Psoas muscle (tissue), 8 donors: ENCODE results near the gene CCDC91. TPM values are rescaled to one million over a fixed set of nuclear protein-coding genes. Genes with fewer than 3 reads are reported as not detected.

Experiments
- ATAC-seq, 4 donors: fragments of 200-7000 bp; cut with Tn5 transposase; one replicate each; pipeline ENCODE4 v1.9.1; 2020; ENCODE audit warnings: moderate library complexity in 3 of 4, mild to moderate bottlenecking in 2 of 4
- DNase-seq, 2 donors: peaks; one replicate each; pipeline ENCODE4 v3.0.0-alpha.2; 2020
- H3K27ac ChIP-seq: fragments of 200-600 bp; one replicate; pipeline ENCODE4 v1.8.0; 2022
- H3K27me3 ChIP-seq, 3 donors: fragments of 200-600 bp in 1 of 3; one replicate each; pipeline versions ENCODE4 v1.6.1 to v1.8.0; 2013 to 2022; ENCODE audit warnings: low read length in 2 of 3, mild to moderate bottlenecking in 2 of 3, moderate library complexity in 1 of 3; ENCODE audit not compliant: insufficient read depth in 3 of 3
- H3K36me3 ChIP-seq, 2 donors: fragments of 200-600 bp in 1 of 2; one replicate each; pipeline versions ENCODE4 v1.6.1 to v1.8.0; 2013 to 2022; ENCODE audit warnings: low read depth in 1 of 2, mild to moderate bottlenecking in 1 of 2, moderate library complexity in 1 of 2; ENCODE audit not compliant: insufficient read depth in 1 of 2
- H3K4me1 ChIP-seq: fragments of 200-600 bp; one replicate; pipeline ENCODE4 v1.8.0; 2022
- H3K4me3 ChIP-seq: fragments of 200-600 bp; one replicate; pipeline ENCODE4 v1.8.0; 2022; ENCODE audit warnings: mild to moderate bottlenecking
- H3K9me3 ChIP-seq: fragments of 200-600 bp; one replicate; pipeline ENCODE4 v1.8.0; 2022
- CTCF ChIP-seq: fragments of 200-600 bp; IDR thresholded peaks from one replicate; pipeline ENCODE4 v1.8.0; 2022; ENCODE audit warnings: antibody characterized with exemption
- WGBS, 3 donors: extraction: QIAGEN DNeasy Blood & Tissue Kit; methylation state at CpG; one replicate each; pipeline versions ENCODE4 v1.1.6 to v1.1.7; 2013; 5-methylcytosine and 5-hydroxymethylcytosine counted together
- intact Hi-C, 2 donors: fragments of 100-400 bp; cut with DNase I; formaldehyde crosslinking; loops; one replicate each; pipeline versions ENCODE4 v1.11.0 to v1.14.2; 2022
- long read RNA-seq, 2 donors: library from polyadenylated mRNA; unstranded; transcript quantifications; one replicate each; pipeline ENCODE4 v2.0.0, GENCODE V29; 2021
- polyA plus RNA-seq, 3 donors: library from polyadenylated mRNA; stranded (reverse); fragments of 200-250 nt; gene quantifications; one replicate each; pipeline ENCODE4 v1.2.3, GENCODE V29; 2013
- total RNA-seq, 4 donors: library from RNA; stranded (reverse); fragmentation: NEBNext Ultra II Directional in 2 of 4; extraction: Animal tissue kit (Norgen Biotek cat#: 25700) in 2 of 4; gene quantifications; one replicate each; pipeline versions ENCODE4 v1.2.1 to v1.2.4, GENCODE V29; 2021 to 2023
- donor health status: healthy with polysubstance abuse.
- donor health status: DM: no; HTN: no; CAD: no; lungs with moderate emphysema.
- donor health status: Bipolar disorder and iron deficiency.
- donor health status: healthy.
- donor health status: DM: yes; HTN: yes; CAD: no.
- donor health status: DM: no; HTN: no; CAD: no.
- donor health status: DM: no; HTN: no; CAD: no.
- donor health status: DM: yes; HTN: yes; CAD: no.

Gene CCDC91
- total RNA-seq (10 to 100 TPM; 36.2 to 47.2 (median 41.1) TPM), polyA plus RNA-seq (10 to 100 TPM; 18.4 to 36.0 (median 22.0) TPM)
- long read RNA-seq, donor 1, transcript CCDC91-205 (11 exons, 1,301 nt), result major isoform, 9 of 22 reads
- long read RNA-seq, donor 1, partial matches to known transcripts, result 3 of 22 reads
- long read RNA-seq, donor 1, other reads (novel, unspliced or antisense), result 10 of 22 reads
- long read RNA-seq, donor 2, transcript CCDC91-205 (11 exons, 1,301 nt), result major isoform, 21 of 43 reads
- long read RNA-seq, donor 2, partial matches to known transcripts, result 4 of 43 reads
- long read RNA-seq, donor 2, other reads (novel, unspliced or antisense), result 18 of 43 reads

GRCh38 chr12:28190321-28191050 is at the start of gene CCDC91:
CCDC91 (plus strand) TSS chr12:28190456; CDS start chr12:28257216, 66,760 bp downstream.
- Histone ChIP-seq H3K9me3 (no peaks in the 10 kb centered on the region), H3K36me3 (no peaks in the 10 kb centered on the region), H3K27me3 (no peaks in the 10 kb centered on the region), H3K27ac (peak within 1 kb of the TSS; percentile 95), H3K4me1 (peaks cover 8% of the 10 kb centered on the region), H3K4me3 (peak within 1 kb of the TSS; percentile 93)
- DNase-seq (peak; percentile 85 to 90), ATAC-seq (peak; percentile 86 to 93 (median 88))
- TF ChIP-seq CTCF, result peak; percentile 6
- intact Hi-C loops, result no loop called here
- 1% methylated on average over 57 to 72 of the region's 72 CpGs for WGBS, 3 donors

- H3K36me3 ChIP-seq, result no peaks in the 10 kb centered on the region
- intact Hi-C loops, result no loop called here
- no peak overlapping the region for H3K27ac ChIP-seq
- H3K9me3 ChIP-seq, result no peaks in the 10 kb centered on the region
- ATAC-seq (no peak), DNase-seq (no peak)
- H3K4me1 ChIP-seq, result no peaks in the 10 kb centered on the region
- WGBS, 3 donors, result 77 to 82% (median 81%) methylated on average over 8 of the region's 8 CpGs
- H3K4me3 ChIP-seq, result no peak overlapping the region
- no peak for TF ChIP-seq CTCF
- peaks cover 0 to 4% (median 1%) of the 10 kb centered on the region in 3 donors for H3K27me3 ChIP-seq
Measured at GRCh38 chr12:28144059-28144458, 46.2 kb upstream of the CCDC91 start.

GRCh38 chr12:28144532-28144931 is 45.7 kb upstream of the CCDC91 start:
- WGBS, 3 donors, result 93 to 95% (median 93%) methylated on average over 2 of the region's 2 CpGs
- peaks cover 0 to 4% (median 1%) of the 10 kb centered on the region in 3 donors for H3K27me3 ChIP-seq
- TF ChIP-seq CTCF, result no peak

GRCh38 chr12:28145216-28145615 is 45.0 kb upstream of the CCDC91 start:
- 68 to 86% (median 77%) methylated on average over 4 of the region's 4 CpGs for WGBS, 3 donors
- Histone ChIP-seq H3K4me3 (no peak overlapping the region), H3K36me3 (no peaks in the 10 kb centered on the region), H3K9me3 (no peaks in the 10 kb centered on the region), H3K4me1 (no peaks in the 10 kb centered on the region), H3K27ac (no peak overlapping the region), H3K27me3 (peaks cover 0 to 4% (median 1%) of the 10 kb centered on the region in 3 donors)
- ATAC-seq (no peak), DNase-seq (no peak)
- TF ChIP-seq CTCF, result no peak
- intact Hi-C loops, result no loop called here

More at GRCh38 chr12:28144532-28144931, 45.7 kb upstream of the CCDC91 start:
- no peak for ATAC-seq
- H3K9me3 ChIP-seq, result no peaks in the 10 kb centered on the region
- H3K36me3 ChIP-seq, result no peaks in the 10 kb centered on the region
- no peak overlapping the region for H3K4me3 ChIP-seq
- DNase-seq, result no peak
- no peaks in the 10 kb centered on the region for H3K4me1 ChIP-seq
- H3K27ac ChIP-seq, result no peak overlapping the region
- intact Hi-C loops, result no loop called here
